PC-9 (cell line): ENCODE data around the gene CRYZ. TPM values are rescaled to one million over a fixed set of nuclear protein-coding genes. Genes with fewer than 3 reads are reported as not detected.
A peak's percentile ranks its signal among the peaks of the same experiment; 100 is the strongest.

Source experiments
- Bru-seq: library from RNA; stranded (reverse); fragments of 400-500 nt; gene quantifications from one replicate; lab custom pipeline; 2021; lab: Mats Ljungman, UMichigan
- BruChase-seq, 2 experiments: library from RNA; stranded (reverse); fragments of 400-500 nt; gene quantifications; one replicate each; lab custom pipeline; 2021; lab: Mats Ljungman, UMichigan
- BruUV-seq: library from RNA; stranded (reverse); fragments of 400-500 nt; replicated peaks from 2 replicates; lab custom pipeline; 2021; lab: Mats Ljungman, UMichigan
- CTCF ChIA-PET: fragments of 300-600 bp; sonication (Branson Sonifier 250); formaldehyde crosslinking; loops from one replicate; lab custom pipeline; 2022; ENCODE audit warnings: antibody characterized with exemption; lab: Charles Lee
- POLR2A ChIA-PET: fragments of 300-600 bp; sonication (Branson Sonifier 250); formaldehyde crosslinking; loops from one replicate; lab custom pipeline; 2022; ENCODE audit warnings: antibody characterized with exemption; ENCODE audit not compliant: unreplicated experiment; lab: Charles Lee
- DNase-seq, 2 experiments: peaks; one replicate each; pipeline versions ENCODE4 v3.0.0 to v3.0.0-alpha.2; 2015 to 2022; ENCODE audit warnings: mixed read lengths in 1 of 2
- H2AFZ ChIP-seq: fragments of 200-600 bp; sonication (generic); 2 replicates; pipeline ENCODE4 v1.8.1; 2017; ENCODE audit warnings: antibody characterized with exemption
- H3F3A ChIP-seq: fragments of 200-600 bp; sonication (generic); 2 replicates; pipeline ENCODE4 v1.8.1; 2017; ENCODE audit warnings: antibody characterized with exemption, mild to moderate bottlenecking, low read depth; ENCODE audit not compliant: insufficient read depth
- H3K27ac ChIP-seq: fragments of 200-600 bp; sonication (generic); 2 replicates; pipeline ENCODE4 v1.6.1; 2016; ENCODE audit warnings: mixed run types
- H3K27me3 ChIP-seq: fragments of 200-600 bp; sonication (generic); 2 replicates; pipeline ENCODE4 v1.6.1; 2016; ENCODE audit warnings: low read depth, mixed run types; ENCODE audit not compliant: insufficient read depth
- H3K36me3 ChIP-seq: fragments of 200-600 bp; sonication (generic); 2 replicates; pipeline ENCODE4 v1.6.1; 2016; ENCODE audit warnings: low read depth, mixed run types
- H3K4me1 ChIP-seq: fragments of 200-600 bp; sonication (generic); replicated peaks from 2 replicates; pipeline ENCODE4 v1.6.1; 2016; ENCODE audit warnings: mixed run types; ENCODE audit not compliant: insufficient read depth
- H3K4me2 ChIP-seq: fragments of 200-600 bp; sonication (generic); 2 replicates; pipeline ENCODE4 v1.6.1; 2017; ENCODE audit warnings: mixed run types
- H3K4me3 ChIP-seq: fragments of 200-600 bp; sonication (generic); 2 replicates; pipeline ENCODE4 v1.6.1; 2016; ENCODE audit warnings: mixed run types
- H3K79me2 ChIP-seq: fragments of 200-600 bp; sonication (generic); 2 replicates; pipeline ENCODE4 v1.6.1; 2017; ENCODE audit warnings: low read depth, mixed run types
- H3K9me2 ChIP-seq: fragments of 200-600 bp; sonication (generic); 2 replicates; pipeline ENCODE4 v1.8.1; 2017; ENCODE audit warnings: mild to moderate bottlenecking; ENCODE audit not compliant: insufficient read depth
- H3K9me3 ChIP-seq: fragments of 200-600 bp; sonication (generic); 2 replicates; pipeline ENCODE4 v1.8.1; 2016; ENCODE audit warnings: low read depth; ENCODE audit not compliant: insufficient read depth
- H4K20me1 ChIP-seq: fragments of 200-600 bp; sonication (generic); 2 replicates; pipeline ENCODE4 v1.8.1; 2017; ENCODE audit not compliant: insufficient read depth
- CTCF ChIP-seq: fragments of 200-600 bp; sonication (generic); conservative IDR thresholded peaks from 2 replicates; pipeline ENCODE4 v1.6.1; 2017; ENCODE audit warnings: mixed run types, antibody characterized with exemption, mild to moderate bottlenecking, moderate library complexity
- EZH2 ChIP-seq: fragments of 200-600 bp; sonication (generic); IDR thresholded peaks from 2 replicates; pipeline ENCODE4 v1.8.0; 2017; ENCODE audit warnings: antibody characterized with exemption, low read depth
- intact Hi-C: fragments of 100-400 bp; cut with micrococcal nuclease; formaldehyde crosslinking; loops from one replicate; pipeline ENCODE4 v1.10.0; 2022; ENCODE audit not compliant: unreplicated experiment
- long read RNA-seq: library from polyadenylated mRNA; stranded (forward); transcript quantifications from one replicate; pipeline ENCODE4 v2.0.0, GENCODE V29; 2022
- total RNA-seq: library from RNA; stranded (reverse); gene quantifications from 2 replicates; pipeline ENCODE4 v1.2.3, GENCODE V29; 2021

CRYZ gene, protein sequence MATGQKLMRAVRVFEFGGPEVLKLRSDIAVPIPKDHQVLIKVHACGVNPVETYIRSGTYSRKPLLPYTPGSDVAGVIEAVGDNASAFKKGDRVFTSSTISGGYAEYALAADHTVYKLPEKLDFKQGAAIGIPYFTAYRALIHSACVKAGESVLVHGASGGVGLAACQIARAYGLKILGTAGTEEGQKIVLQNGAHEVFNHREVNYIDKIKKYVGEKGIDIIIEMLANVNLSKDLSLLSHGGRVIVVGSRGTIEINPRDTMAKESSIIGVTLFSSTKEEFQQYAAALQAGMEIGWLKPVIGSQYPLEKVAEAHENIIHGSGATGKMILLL
- 19.7 and 24.4 TPM in 2 replicates for total RNA-seq
- percentile 46 among the genes with signal in this experiment for Bru-seq, nascent RNA
- BruChase-seq, experiment 1, labeled RNA remaining after a 2-hour chase: percentile 52 among the genes with signal in this experiment
- percentile 55 among the genes with signal in this experiment for BruChase-seq, experiment 2, labeled RNA remaining after a 6-hour chase
- long read RNA-seq, transcript CRYZ-201 (9 exons, 1,888 nt): major isoform, 41 of 81 reads
- long read RNA-seq, transcript CRYZ-205 (10 exons, 2,301 nt): minor isoform, 10 of 81 reads
- long read RNA-seq, transcript CRYZ-203 (8 exons, 1,292 nt): minor isoform, 19 of 81 reads
- long read RNA-seq, partial matches to known transcripts: 1 of 81 reads
- long read RNA-seq, other reads (novel, unspliced or antisense): 10 of 81 reads

GRCh38 chr1:74732960-74733603 is at the start of gene CRYZ, which contains the start of gene TYW3:
CRYZ (minus strand) TSS chr1:74733050; CDS start chr1:74724821, 8,229 bp downstream.
TYW3 (plus strand) TSS chr1:74733152; CDS start chr1:74733245, 93 bp downstream.
- Histone ChIP-seq H3F3A (peaks cover 6% of the 10 kb centered on the region; the same call in 1 of the 2 replicates), H3K4me1 (peaks cover 25% of the 10 kb centered on the region), H3K4me3 (peak within 1 kb of the TSS; percentile 95), H2AFZ (peak within 1 kb of the TSS; percentile 97), H3K79me2 (peaks cover 31% of the 10 kb centered on the region), H3K9me2 (no peaks in the 10 kb centered on the region), H3K36me3 (peaks cover 19% of the 10 kb centered on the region), H3K9me3 (no peaks in the 10 kb centered on the region), H4K20me1 (peaks cover 10% of the 10 kb centered on the region; the same call in 1 of the 2 replicates), H3K27ac (peak within 1 kb of the TSS; percentile 84), H3K4me2 (peak within 1 kb of the TSS; percentile 87), H3K27me3 (no peaks in the 10 kb centered on the region)
- ChIA-PET POLR2A (no interaction called here), CTCF (interaction anchor here (0.6 kb wide), 1 partner anchor 130 kb away, joined by 3 read pairs; no protein-coding TSS in a partner anchor)
- DNase-seq: peak; percentile 82 to 88
- TF ChIP-seq CTCF (no peak), EZH2 (no peak)
- no TSS peak for BruUV-seq
- intact Hi-C loops: loop anchor here (2.0 to 10.0 kb wide), 3 partner anchors 41 to 228 kb away; no protein-coding TSS in a partner anchor

GRCh38 chr1:74780594-74780993 is 47.7 kb upstream of the CRYZ start:
- DNase-seq: no peak
- no peaks in the 10 kb centered on the region for H3K79me2 ChIP-seq
- BruUV-seq: no TSS peak
- H3K36me3 ChIP-seq: no peaks in the 10 kb centered on the region
- H3K4me3 ChIP-seq: no peak overlapping the region
- CTCF ChIA-PET: no interaction called here
- H3K4me2 ChIP-seq: no peak overlapping the region
- H3K4me1 ChIP-seq: no peaks in the 10 kb centered on the region
- POLR2A ChIA-PET: no interaction called here
- no peaks in the 10 kb centered on the region for H3K27me3 ChIP-seq
- peaks cover 4% of the 10 kb centered on the region; the same call in 1 of the 2 replicates for H3K9me2 ChIP-seq
- intact Hi-C loops: no loop called here
- H2AFZ ChIP-seq: no peak overlapping the region; the same call in 1 of the 2 replicates
- H3K27ac ChIP-seq: no peak overlapping the region
- no peaks in the 10 kb centered on the region for H4K20me1 ChIP-seq
- no peaks in the 10 kb centered on the region; the same call in 1 of the 2 replicates for H3K9me3 ChIP-seq
- H3F3A ChIP-seq: no peaks in the 10 kb centered on the region
- no peak for TF ChIP-seq CTCF
- TF ChIP-seq EZH2: no peak

GRCh38 chr1:74779750-74780149 is 46.9 kb upstream of the CRYZ start:
- Histone ChIP-seq H3K27ac (no peak overlapping the region), H3K9me2 (peaks cover 4% of the 10 kb centered on the region; the same call in 1 of the 2 replicates), H3K9me3 (no peaks in the 10 kb centered on the region; the same call in 1 of the 2 replicates), H2AFZ (no peak overlapping the region), H3K27me3 (no peaks in the 10 kb centered on the region), H3K4me3 (no peak overlapping the region), H3F3A (no peaks in the 10 kb centered on the region), H4K20me1 (no peaks in the 10 kb centered on the region), H3K79me2 (no peaks in the 10 kb centered on the region), H3K4me2 (no peak overlapping the region), H3K36me3 (no peaks in the 10 kb centered on the region), H3K4me1 (no peaks in the 10 kb centered on the region)
- no peak for TF ChIP-seq CTCF
- no peak for TF ChIP-seq EZH2
- DNase-seq: no peak
- ChIA-PET POLR2A (no interaction called here), CTCF (no interaction called here)
- intact Hi-C loops: no loop called here
- no TSS peak for BruUV-seq
